Measurements from ENCODE around the gene BFSP1. TPM values are rescaled to one million over a fixed set of nuclear protein-coding genes. Genes with fewer than 3 reads are reported as not detected.

The BFSP1 gene
- total RNA-seq, 1 experiment from 2014 or later: 6.1 TPM

DNA sequence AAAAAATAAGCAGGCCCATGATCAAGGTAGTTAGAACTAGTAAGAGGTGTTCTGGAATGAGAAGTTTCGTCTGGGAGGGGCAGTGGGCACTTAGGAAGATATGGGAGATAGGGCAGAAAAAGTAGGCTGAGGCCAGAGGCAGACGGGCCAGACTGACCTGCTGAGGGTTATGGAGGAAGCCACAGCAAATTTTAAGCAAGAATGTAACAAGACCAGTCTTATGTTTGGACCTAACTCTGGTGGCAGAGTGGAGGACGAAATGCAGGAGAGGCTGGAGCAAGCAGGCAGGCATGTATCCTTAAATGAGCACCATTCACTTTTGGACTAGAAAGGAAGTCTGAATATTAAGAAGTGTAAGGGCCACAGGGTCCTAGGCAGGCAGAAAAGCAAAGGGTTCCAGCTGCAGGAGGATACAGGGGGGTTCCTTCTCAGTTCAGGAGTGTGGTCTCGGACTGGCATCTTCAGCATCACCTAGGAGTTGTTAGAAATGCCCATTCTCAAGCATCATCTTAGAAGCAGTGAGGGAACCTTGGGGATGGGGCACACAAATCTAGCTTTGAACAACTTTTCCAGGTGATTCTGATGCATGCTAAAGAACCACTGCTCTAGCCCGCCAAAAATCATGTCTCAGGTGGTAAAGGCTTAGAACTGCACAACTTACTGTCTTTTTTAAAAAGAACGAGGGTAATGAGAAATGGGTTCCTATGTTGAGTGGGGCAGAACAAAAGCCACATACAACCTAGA is 37.0 kb upstream of the BFSP1 start:
- no peaks in the 10 kb centered on the region for H3K27me3 ChIP-seq (replicated peaks; ENCODE audit: insufficient read depth, low read depth, low read length, poor library complexity)
- H3K36me3 ChIP-seq (ENCODE audit: insufficient read depth, low read length, poor library complexity, severe bottlenecking): no peaks in the 10 kb centered on the region
- peaks cover 6% of the 10 kb centered on the region for H3K4me1 ChIP-seq (ENCODE audit: insufficient read depth, low read length, poor library complexity, severe bottlenecking)
- H3K27ac ChIP-seq (ENCODE audit: low read depth, low read length, poor library complexity, severe bottlenecking): no peak overlapping the region
- H3K4me3 ChIP-seq (ENCODE audit: low read depth, low read length, poor library complexity, severe bottlenecking): peak overlapping the region; percentile 86
- no peaks in the 10 kb centered on the region for H3K9me3 ChIP-seq (ENCODE audit: low read depth, low read length, poor library complexity, severe bottlenecking)
- CTCF ChIA-PET: no interaction called here
- TF ChIP-seq, protein P1, sequence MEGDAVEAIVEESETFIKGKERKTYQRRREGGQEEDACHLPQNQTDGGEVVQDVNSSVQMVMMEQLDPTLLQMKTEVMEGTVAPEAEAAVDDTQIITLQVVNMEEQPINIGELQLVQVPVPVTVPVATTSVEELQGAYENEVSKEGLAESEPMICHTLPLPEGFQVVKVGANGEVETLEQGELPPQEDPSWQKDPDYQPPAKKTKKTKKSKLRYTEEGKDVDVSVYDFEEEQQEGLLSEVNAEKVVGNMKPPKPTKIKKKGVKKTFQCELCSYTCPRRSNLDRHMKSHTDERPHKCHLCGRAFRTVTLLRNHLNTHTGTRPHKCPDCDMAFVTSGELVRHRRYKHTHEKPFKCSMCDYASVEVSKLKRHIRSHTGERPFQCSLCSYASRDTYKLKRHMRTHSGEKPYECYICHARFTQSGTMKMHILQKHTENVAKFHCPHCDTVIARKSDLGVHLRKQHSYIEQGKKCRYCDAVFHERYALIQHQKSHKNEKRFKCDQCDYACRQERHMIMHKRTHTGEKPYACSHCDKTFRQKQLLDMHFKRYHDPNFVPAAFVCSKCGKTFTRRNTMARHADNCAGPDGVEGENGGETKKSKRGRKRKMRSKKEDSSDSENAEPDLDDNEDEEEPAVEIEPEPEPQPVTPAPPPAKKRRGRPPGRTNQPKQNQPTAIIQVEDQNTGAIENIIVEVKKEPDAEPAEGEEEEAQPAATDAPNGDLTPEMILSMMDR (conservative IDR thresholded peaks at IDR 0.05; ENCODE audit: low read depth, low read length): no peak
- TF ChIP-seq EZH2 (IDR thresholded peaks at IDR 0.05; ENCODE audit: borderline replicate concordance, low read depth, low read length, poor library complexity, severe bottlenecking): no peak
- POLR2A ChIA-PET (ENCODE audit: low non-redundant PET): no interaction called here
- intact Hi-C loops (cut with micrococcal nuclease; ENCODE audit: unreplicated experiment): loop anchor here (5.0 kb wide), 1 partner anchor 94 kb away; no protein-coding TSS in a partner anchor
- BruUV-seq (replicated peaks): no TSS peak
- DNase-seq (ENCODE audit: low spot score): no peak

DNA sequence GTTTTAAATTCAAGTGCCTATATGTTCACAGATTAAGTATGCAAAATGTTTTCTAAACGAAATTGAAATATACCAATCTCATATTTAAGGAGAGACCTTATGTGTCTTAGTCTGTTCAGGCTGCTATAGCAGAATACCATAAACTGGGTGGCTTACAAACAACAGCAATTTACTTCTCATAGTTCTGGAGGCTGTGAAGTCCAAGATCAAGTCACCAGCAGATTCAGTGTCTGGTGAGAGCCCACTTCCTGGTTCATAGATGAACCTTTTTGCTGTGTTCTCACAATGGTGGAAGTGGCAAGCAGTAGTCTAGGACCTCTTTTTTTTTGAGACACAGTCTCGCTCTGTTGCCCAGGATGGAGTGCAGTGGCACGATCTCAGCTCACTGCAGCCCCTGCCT is 35.2 kb upstream of the BFSP1 start:
- H3K9me3 ChIP-seq (ENCODE audit: low read depth, low read length, poor library complexity, severe bottlenecking): no peaks in the 10 kb centered on the region
- H3K27ac ChIP-seq (ENCODE audit: low read depth, low read length, poor library complexity, severe bottlenecking): no peak overlapping the region
- no TSS peak for BruUV-seq (replicated peaks)
- ChIA-PET POLR2A (ENCODE audit: low non-redundant PET) (no interaction called here), CTCF (no interaction called here)
- H3K27me3 ChIP-seq (replicated peaks; ENCODE audit: insufficient read depth, low read depth, low read length, poor library complexity): no peaks in the 10 kb centered on the region
- intact Hi-C loops (cut with micrococcal nuclease; ENCODE audit: unreplicated experiment): loop anchor here (5.0 kb wide), 1 partner anchor 96 kb away; no protein-coding TSS in a partner anchor
- DNase-seq (ENCODE audit: low spot score): no peak
- no peaks in the 10 kb centered on the region for H3K36me3 ChIP-seq (ENCODE audit: insufficient read depth, low read length, poor library complexity, severe bottlenecking)
- H3K4me3 ChIP-seq (ENCODE audit: low read depth, low read length, poor library complexity, severe bottlenecking): no peak overlapping the region
- TF ChIP-seq, protein P1 (conservative IDR thresholded peaks at IDR 0.05; ENCODE audit: low read depth, low read length): no peak
- no peak for TF ChIP-seq EZH2 (IDR thresholded peaks at IDR 0.05; ENCODE audit: borderline replicate concordance, low read depth, low read length, poor library complexity, severe bottlenecking)
- peaks cover 1% of the 10 kb centered on the region for H3K4me1 ChIP-seq (ENCODE audit: insufficient read depth, low read length, poor library complexity, severe bottlenecking)

DNA sequence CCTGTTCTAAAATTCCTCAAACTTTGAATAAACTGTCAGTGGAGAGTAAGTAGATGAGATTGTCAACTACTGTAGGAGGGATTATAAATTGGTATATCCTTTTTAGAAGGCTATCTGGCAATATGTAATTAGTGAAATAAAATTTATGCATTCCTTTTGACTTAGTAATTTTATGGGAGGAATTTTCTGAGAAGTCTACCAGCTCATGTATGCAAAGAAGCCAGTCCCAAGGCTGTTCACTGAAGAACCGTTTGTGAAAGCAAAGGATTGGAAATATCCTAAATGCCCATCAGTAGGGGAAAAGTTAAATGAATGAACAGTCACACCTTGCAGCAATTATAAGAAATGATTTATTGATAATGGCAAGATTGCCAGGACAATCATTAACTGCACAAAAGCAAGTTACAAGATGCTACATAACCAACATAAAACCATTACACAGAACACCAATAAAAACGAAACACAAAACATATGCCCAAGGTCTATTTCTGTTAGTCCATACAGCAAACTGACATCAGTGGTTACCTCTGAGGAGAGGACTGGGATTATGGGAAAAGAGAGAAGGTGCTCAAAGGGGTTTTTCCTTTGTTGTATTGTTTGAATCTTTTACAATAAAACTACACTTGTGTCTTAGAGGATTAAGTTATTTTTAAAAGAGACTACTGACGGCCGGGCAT is 34.1 kb upstream of the BFSP1 start:
- POLR2A ChIA-PET (ENCODE audit: low non-redundant PET): interaction anchor here (0.7 kb wide), 1 partner anchor 56 kb away, joined by 14 read pairs; no protein-coding TSS in a partner anchor
- TF ChIP-seq, protein P1 (conservative IDR thresholded peaks at IDR 0.05; ENCODE audit: low read depth, low read length): no peak
- TF ChIP-seq EZH2 (IDR thresholded peaks at IDR 0.05; ENCODE audit: borderline replicate concordance, low read depth, low read length, poor library complexity, severe bottlenecking): no peak
- no TSS peak for BruUV-seq (replicated peaks)
- DNase-seq (ENCODE audit: low spot score): peak; percentile 62
- CTCF ChIA-PET: no interaction called here
- no peaks in the 10 kb centered on the region for H3K36me3 ChIP-seq (ENCODE audit: insufficient read depth, low read length, poor library complexity, severe bottlenecking)
- intact Hi-C loops (cut with micrococcal nuclease; ENCODE audit: unreplicated experiment): loop anchor here (5.0 kb wide), 1 partner anchor 97 kb away; no protein-coding TSS in a partner anchor
- H3K9me3 ChIP-seq (ENCODE audit: low read depth, low read length, poor library complexity, severe bottlenecking): no peaks in the 10 kb centered on the region
- no peak overlapping the region for H3K4me3 ChIP-seq (ENCODE audit: low read depth, low read length, poor library complexity, severe bottlenecking)
- no peaks in the 10 kb centered on the region for H3K27me3 ChIP-seq (replicated peaks; ENCODE audit: insufficient read depth, low read depth, low read length, poor library complexity)
- no peaks in the 10 kb centered on the region for H3K4me1 ChIP-seq (ENCODE audit: insufficient read depth, low read length, poor library complexity, severe bottlenecking)
- H3K27ac ChIP-seq (ENCODE audit: low read depth, low read length, poor library complexity, severe bottlenecking): no peak overlapping the region

All from A673 (cell line).